Mesendoderm (in vitro differentiated cells): ENCODE measurements around the gene SMPD4.
"Not testable (repeated sequence)": the region's sequence is repeated elsewhere in the genome, so short reads cannot be mapped to it uniquely, and the experiment has no call there.

Experiments used
- DNase-seq: peaks from one replicate; pipeline ENCODE4 v3.0.0; 2013
- H2AK5ac ChIP-seq: 2 replicates; pipeline ENCODE4 v1.6.1; 2013; ENCODE audit warnings: low read length, inconsistent platforms
- H2BK120ac ChIP-seq: 2 replicates; pipeline ENCODE4 v1.6.1; 2013; ENCODE audit warnings: low read depth, mild to moderate bottlenecking, low read length, moderate library complexity, mixed read lengths
- H2BK15ac ChIP-seq: replicated peaks from 2 replicates; pipeline ENCODE4 v1.6.1; 2013; ENCODE audit warnings: low read depth, mild to moderate bottlenecking, moderate library complexity
- H2BK5ac ChIP-seq: 2 replicates; pipeline ENCODE4 v1.6.1; 2013; ENCODE audit warnings: low read length, inconsistent platforms
- H3K18ac ChIP-seq: 2 replicates; pipeline ENCODE4 v1.6.1; 2013; ENCODE audit warnings: mild to moderate bottlenecking, low read length, mixed read lengths
- H3K23ac ChIP-seq: one replicate; pipeline ENCODE4 v1.6.1; 2013; ENCODE audit warnings: low read length
- H3K27ac ChIP-seq: 2 replicates; pipeline ENCODE4 v1.5.1; 2013; ENCODE audit warnings: low read depth, mild to moderate bottlenecking, inconsistent platforms, low read length, moderate library complexity
- H3K27me3 ChIP-seq: 2 replicates; pipeline ENCODE4 v1.6.1; 2013; ENCODE audit warnings: low read length, control low read depth, mild to moderate bottlenecking, inconsistent platforms; ENCODE audit not compliant: insufficient read depth, poor library complexity
- H3K36me3 ChIP-seq: 2 replicates; pipeline ENCODE4 v1.6.1; 2013; ENCODE audit warnings: low read length, inconsistent platforms; ENCODE audit not compliant: control insufficient read depth, insufficient read depth
- H3K4ac ChIP-seq: one replicate; pipeline ENCODE4 v1.6.1; 2013; ENCODE audit warnings: low read depth, mild to moderate bottlenecking, low read length, moderate library complexity
- H3K4me1 ChIP-seq: 2 replicates; pipeline ENCODE4 v1.6.1; 2013; ENCODE audit warnings: low read depth, low read length, inconsistent platforms; ENCODE audit not compliant: control insufficient read depth
- H3K4me2 ChIP-seq: 2 replicates; pipeline ENCODE4 v1.6.1; 2013; ENCODE audit warnings: low read length
- H3K4me3 ChIP-seq: 2 replicates; pipeline ENCODE4 v1.5.1; 2013; ENCODE audit warnings: mild to moderate bottlenecking, low read length
- H3K56ac ChIP-seq: one replicate; pipeline ENCODE4 v1.6.1; 2013; ENCODE audit warnings: low read length
- H3K79me1 ChIP-seq: 2 replicates; pipeline ENCODE4 v1.6.1; 2013; ENCODE audit warnings: low read length, inconsistent platforms
- H3K79me2 ChIP-seq: 2 replicates; pipeline ENCODE4 v1.6.1; 2013; ENCODE audit warnings: mild to moderate bottlenecking, low read length; ENCODE audit not compliant: control insufficient read depth, insufficient read depth
- H3K9ac ChIP-seq: 2 replicates; pipeline ENCODE4 v1.6.1; 2013; ENCODE audit warnings: low read length, inconsistent platforms
- H4K5ac ChIP-seq: one replicate; pipeline ENCODE4 v1.6.1; 2013; ENCODE audit warnings: low read length
- H4K8ac ChIP-seq: one replicate; pipeline ENCODE4 v1.6.1; 2013; ENCODE audit warnings: low read depth, mild to moderate bottlenecking, control low read depth, low read length, moderate library complexity
- WGBS: extraction: QIAGEN DNeasy Blood & Tissue Kit; methylation state at CpG from one replicate; pipeline ENCODE4 v1.1.7; 2013; ENCODE audit warnings: low lambda C conversion rate, missing lambda C conversion rate; ENCODE audit not compliant: insufficient coverage; ENCODE audit errors: extremely low coverage; 5-methylcytosine and 5-hydroxymethylcytosine counted together

Gene SMPD4

GRCh38 chr2:130151145-130151512 is 30.3 kb downstream of the SMPD4 start:
- not testable (repeated sequence) for H3K4me2 ChIP-seq, H3K4me1 ChIP-seq, H3K4me3 ChIP-seq, H3K36me3 ChIP-seq, H3K9ac ChIP-seq, H2BK5ac ChIP-seq, H3K27ac ChIP-seq, H3K18ac ChIP-seq, H3K79me1 ChIP-seq, H3K56ac ChIP-seq, H3K23ac ChIP-seq, H2AK5ac ChIP-seq, H4K8ac ChIP-seq, H3K79me2 ChIP-seq, H2BK15ac ChIP-seq, DNase-seq, H3K4ac ChIP-seq, H3K27me3 ChIP-seq, H4K5ac ChIP-seq, H2BK120ac ChIP-seq
- no CpG with 5 or more reads among the region's 5 CpGs for WGBS

- no peak overlapping the region for H3K4me3 ChIP-seq
- H3K4me1 ChIP-seq = no peaks in the 10 kb centered on the region
- no peaks in the 10 kb centered on the region for H3K79me2 ChIP-seq
- H2AK5ac ChIP-seq = no peak overlapping the region
- no peak overlapping the region for H3K4me2 ChIP-seq
- H3K36me3 ChIP-seq = no peaks in the 10 kb centered on the region
- no peak overlapping the region for H4K8ac ChIP-seq
- no peak for DNase-seq
- H3K9ac ChIP-seq = no peak overlapping the region
- no peak overlapping the region for H4K5ac ChIP-seq
- WGBS = no CpG with 5 or more reads among the region's 23 CpGs
- H3K4ac ChIP-seq = no peak overlapping the region
- H3K27ac ChIP-seq = no peak overlapping the region
- H3K79me1 ChIP-seq = no peaks in the 10 kb centered on the region
- H2BK5ac ChIP-seq = no peak overlapping the region
- H2BK120ac ChIP-seq = no peak overlapping the region
- H3K56ac ChIP-seq = no peak overlapping the region
- no peak overlapping the region for H2BK15ac ChIP-seq
- no peak overlapping the region for H3K23ac ChIP-seq
- no peaks in the 10 kb centered on the region for H3K27me3 ChIP-seq
- no peak overlapping the region for H3K18ac ChIP-seq
Observed at GRCh38 chr2:130150181-130151144, 30.9 kb downstream of the SMPD4 start.

GRCh38 chr2:130148515-130148914 is 32.9 kb downstream of the SMPD4 start:
- H3K18ac ChIP-seq, H3K4ac ChIP-seq, H3K27ac ChIP-seq, H3K79me1 ChIP-seq, H3K4me2 ChIP-seq, H2BK5ac ChIP-seq, H3K9ac ChIP-seq, H3K23ac ChIP-seq, H3K4me3 ChIP-seq, H3K27me3 ChIP-seq, H4K8ac ChIP-seq, H2BK15ac ChIP-seq, H3K56ac ChIP-seq, H2BK120ac ChIP-seq, H3K36me3 ChIP-seq, H3K4me1 ChIP-seq, H3K79me2 ChIP-seq, DNase-seq, H4K5ac ChIP-seq, H2AK5ac ChIP-seq: not testable (repeated sequence)
- no CpG with 5 or more reads among the region's 6 CpGs for WGBS

- not testable (repeated sequence) for H3K36me3 ChIP-seq, H3K79me1 ChIP-seq, H4K8ac ChIP-seq, H2BK15ac ChIP-seq, H3K4me1 ChIP-seq, H3K4me3 ChIP-seq, H3K27me3 ChIP-seq, H3K18ac ChIP-seq, H2AK5ac ChIP-seq, H3K27ac ChIP-seq, H2BK120ac ChIP-seq, H3K23ac ChIP-seq, H2BK5ac ChIP-seq, H3K4ac ChIP-seq, H3K79me2 ChIP-seq, H4K5ac ChIP-seq, H3K4me2 ChIP-seq
- DNase-seq = peak; percentile 73
- WGBS = no CpG with 5 or more reads among the region's 30 CpGs
- peak within 1 kb of the TSS; percentile 19 for H3K9ac ChIP-seq
- peak within 1 kb of the TSS; percentile 64 for H3K56ac ChIP-seq
Observed at GRCh38 chr2:130145006-130145414, 36.4 kb downstream of the SMPD4 start, which contains the start of gene CCDC74B. Gene CCDC74B, minus strand, starts transcription at chr2:130145112. Its CDS starts 116 bp downstream, at chr2:130144996.

GRCh38 chr2:130143266-130144039 is 37.9 kb downstream of the SMPD4 start:
- not testable (repeated sequence) for DNase-seq, H2BK120ac ChIP-seq, H3K56ac ChIP-seq, H3K4me1 ChIP-seq, H3K27ac ChIP-seq, H3K36me3 ChIP-seq, H3K9ac ChIP-seq, H2AK5ac ChIP-seq, H2BK15ac ChIP-seq, H4K8ac ChIP-seq, H4K5ac ChIP-seq, H3K4me2 ChIP-seq, H3K18ac ChIP-seq, H3K4me3 ChIP-seq, H3K27me3 ChIP-seq, H3K79me2 ChIP-seq, H3K79me1 ChIP-seq, H3K23ac ChIP-seq, H2BK5ac ChIP-seq
- peak overlapping the region; percentile 12 for H3K4ac ChIP-seq
- no CpG with 5 or more reads among the region's 28 CpGs for WGBS
